Panc1 (cell line): ENCODE data around the gene DOK7.

Experiments used
- POLR2AphosphoS5 ChIP-seq: IDR thresholded peaks from 2 replicates; pipeline ENCODE4 v1.6.1; 2012; ENCODE audit warnings: mild to moderate bottlenecking, low read depth, low read length, moderate library complexity
- SIN3A ChIP-seq: IDR thresholded peaks from 2 replicates; pipeline ENCODE4 v1.6.1; 2012; ENCODE audit warnings: low read depth, mild to moderate bottlenecking, low read length, moderate library complexity, borderline replicate concordance; ENCODE audit not compliant: insufficient read depth
- TF ChIP-seq, protein P1 (sequence below): fragments of 450-650 bp; IDR thresholded peaks from 2 replicates; pipeline ENCODE4 v1.5.1; 2017; ENCODE audit warnings: mild to moderate bottlenecking
- TF ChIP-seq, protein P2 (sequence below), 2 experiments: IDR thresholded peaks; 2 replicates each; pipeline ENCODE4 v1.6.1; 2011 to 2012; ENCODE audit warnings: low read depth in 2 of 2, control low read depth in 1 of 2, low read length in 1 of 2, mild to moderate bottlenecking in 1 of 2, moderate library complexity in 1 of 2; ENCODE audit not compliant: insufficient read depth in 1 of 2

DNA sequence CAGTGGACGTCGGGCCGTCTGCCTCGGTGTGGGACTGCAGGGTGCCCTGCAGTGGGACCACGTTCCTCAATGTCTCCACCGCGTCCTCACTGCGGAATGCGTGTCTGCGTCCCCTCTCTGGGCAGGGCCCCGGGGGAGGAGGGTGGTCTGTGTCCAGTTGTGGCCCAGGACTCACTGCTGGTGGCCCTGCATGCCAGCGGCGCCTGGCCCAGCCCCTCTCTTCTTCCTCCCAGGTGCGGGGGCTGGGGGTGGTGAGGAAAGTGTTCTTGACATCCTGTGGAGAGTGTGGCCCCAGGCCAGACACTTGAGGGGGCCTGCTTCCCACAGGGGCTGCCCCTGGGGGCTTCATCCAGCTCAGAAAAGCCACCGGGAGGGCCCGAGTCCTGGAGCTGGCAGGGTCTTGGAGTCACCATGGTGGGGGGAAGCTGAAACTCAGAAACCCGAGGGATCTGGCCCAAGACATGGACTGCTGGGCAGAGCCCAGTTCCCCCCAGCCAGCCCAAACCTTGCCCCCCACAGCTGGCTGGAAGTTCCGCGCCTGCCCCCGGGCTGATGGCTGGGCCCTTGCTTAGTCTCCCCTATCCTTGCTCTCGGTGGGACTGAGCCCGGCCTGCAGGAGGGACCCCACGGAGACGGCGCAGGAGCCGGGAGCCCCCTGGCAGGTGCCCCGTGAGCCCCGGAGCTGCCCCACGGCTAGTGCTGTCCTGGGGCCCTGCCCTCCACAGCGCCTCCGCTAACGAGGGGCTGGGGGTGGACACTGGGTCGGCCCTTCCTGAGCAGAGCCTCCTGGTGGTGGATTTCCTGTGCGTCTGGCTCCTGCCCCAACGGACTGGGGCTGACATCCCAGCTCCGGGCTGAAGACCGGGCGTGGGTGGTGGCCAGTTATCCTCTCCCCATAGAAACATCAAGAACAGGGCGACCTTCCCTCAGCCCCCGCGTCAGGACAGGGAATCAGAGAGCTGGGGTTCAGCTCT is 2.9 kb downstream of the DOK7 start:
- TF ChIP-seq, protein P1, sequence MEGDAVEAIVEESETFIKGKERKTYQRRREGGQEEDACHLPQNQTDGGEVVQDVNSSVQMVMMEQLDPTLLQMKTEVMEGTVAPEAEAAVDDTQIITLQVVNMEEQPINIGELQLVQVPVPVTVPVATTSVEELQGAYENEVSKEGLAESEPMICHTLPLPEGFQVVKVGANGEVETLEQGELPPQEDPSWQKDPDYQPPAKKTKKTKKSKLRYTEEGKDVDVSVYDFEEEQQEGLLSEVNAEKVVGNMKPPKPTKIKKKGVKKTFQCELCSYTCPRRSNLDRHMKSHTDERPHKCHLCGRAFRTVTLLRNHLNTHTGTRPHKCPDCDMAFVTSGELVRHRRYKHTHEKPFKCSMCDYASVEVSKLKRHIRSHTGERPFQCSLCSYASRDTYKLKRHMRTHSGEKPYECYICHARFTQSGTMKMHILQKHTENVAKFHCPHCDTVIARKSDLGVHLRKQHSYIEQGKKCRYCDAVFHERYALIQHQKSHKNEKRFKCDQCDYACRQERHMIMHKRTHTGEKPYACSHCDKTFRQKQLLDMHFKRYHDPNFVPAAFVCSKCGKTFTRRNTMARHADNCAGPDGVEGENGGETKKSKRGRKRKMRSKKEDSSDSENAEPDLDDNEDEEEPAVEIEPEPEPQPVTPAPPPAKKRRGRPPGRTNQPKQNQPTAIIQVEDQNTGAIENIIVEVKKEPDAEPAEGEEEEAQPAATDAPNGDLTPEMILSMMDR = no peak; the same call in 1 of the 2 replicates
- TF ChIP-seq, protein P2, sequence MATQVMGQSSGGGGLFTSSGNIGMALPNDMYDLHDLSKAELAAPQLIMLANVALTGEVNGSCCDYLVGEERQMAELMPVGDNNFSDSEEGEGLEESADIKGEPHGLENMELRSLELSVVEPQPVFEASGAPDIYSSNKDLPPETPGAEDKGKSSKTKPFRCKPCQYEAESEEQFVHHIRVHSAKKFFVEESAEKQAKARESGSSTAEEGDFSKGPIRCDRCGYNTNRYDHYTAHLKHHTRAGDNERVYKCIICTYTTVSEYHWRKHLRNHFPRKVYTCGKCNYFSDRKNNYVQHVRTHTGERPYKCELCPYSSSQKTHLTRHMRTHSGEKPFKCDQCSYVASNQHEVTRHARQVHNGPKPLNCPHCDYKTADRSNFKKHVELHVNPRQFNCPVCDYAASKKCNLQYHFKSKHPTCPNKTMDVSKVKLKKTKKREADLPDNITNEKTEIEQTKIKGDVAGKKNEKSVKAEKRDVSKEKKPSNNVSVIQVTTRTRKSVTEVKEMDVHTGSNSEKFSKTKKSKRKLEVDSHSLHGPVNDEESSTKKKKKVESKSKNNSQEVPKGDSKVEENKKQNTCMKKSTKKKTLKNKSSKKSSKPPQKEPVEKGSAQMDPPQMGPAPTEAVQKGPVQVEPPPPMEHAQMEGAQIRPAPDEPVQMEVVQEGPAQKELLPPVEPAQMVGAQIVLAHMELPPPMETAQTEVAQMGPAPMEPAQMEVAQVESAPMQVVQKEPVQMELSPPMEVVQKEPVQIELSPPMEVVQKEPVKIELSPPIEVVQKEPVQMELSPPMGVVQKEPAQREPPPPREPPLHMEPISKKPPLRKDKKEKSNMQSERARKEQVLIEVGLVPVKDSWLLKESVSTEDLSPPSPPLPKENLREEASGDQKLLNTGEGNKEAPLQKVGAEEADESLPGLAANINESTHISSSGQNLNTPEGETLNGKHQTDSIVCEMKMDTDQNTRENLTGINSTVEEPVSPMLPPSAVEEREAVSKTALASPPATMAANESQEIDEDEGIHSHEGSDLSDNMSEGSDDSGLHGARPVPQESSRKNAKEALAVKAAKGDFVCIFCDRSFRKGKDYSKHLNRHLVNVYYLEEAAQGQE (IDR thresholded peaks at IDR 0.05; ENCODE audit: insufficient read depth in 1 of 2, low read depth in 2 of 2, low read length in 1 of 2) = no peak
- TF ChIP-seq POLR2AphosphoS5 = no peak
- no peak for TF ChIP-seq SIN3A
